HG02970 (cell line): ENCODE measurements around the gene DDX3X.
"Not testable (repeated sequence)": the region's sequence is repeated elsewhere in the genome, so short reads cannot be mapped to it uniquely, and the experiment has no call there.

Source experiments
- ATAC-seq: cut with Tn5 transposase; IDR thresholded peaks from one replicate; pipeline ENCODE4 v1.9.1; 2021; ENCODE audit warnings: mild to moderate bottlenecking, moderate library complexity, moderate number of reproducible peaks; ENCODE audit not compliant: unreplicated experiment, low FRiP score

The DDX3X gene

GRCh38 chrX:41333744-41334362, at the start of gene DDX3X:
Gene DDX3X (plus strand): TSS chrX:41334162. CDS start chrX:41334253, 91 bp downstream.
- ATAC-seq, result peak; percentile 51

DNA sequence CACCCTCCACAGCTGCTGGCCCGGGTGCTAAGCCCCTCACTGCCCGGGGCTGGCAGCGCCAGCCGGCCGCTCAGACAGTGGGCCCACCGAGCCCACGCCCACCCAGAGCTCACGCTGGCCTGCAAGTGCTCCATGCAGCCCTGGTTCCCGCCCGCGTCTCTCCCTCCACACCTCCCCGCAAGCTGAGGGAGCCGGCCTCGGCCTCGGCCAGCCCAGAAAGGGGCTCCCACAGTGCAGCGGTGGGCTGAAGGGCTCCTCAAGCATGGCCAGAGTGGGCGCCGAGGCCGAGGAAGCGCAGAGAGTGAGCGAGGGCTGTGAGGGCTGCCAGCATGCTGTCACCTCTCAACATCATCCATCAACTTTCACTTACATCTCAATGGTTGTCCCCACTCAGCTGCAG, 48.0 kb upstream of the DDX3X start:
- ATAC-seq, result not testable (repeated sequence)

DNA sequence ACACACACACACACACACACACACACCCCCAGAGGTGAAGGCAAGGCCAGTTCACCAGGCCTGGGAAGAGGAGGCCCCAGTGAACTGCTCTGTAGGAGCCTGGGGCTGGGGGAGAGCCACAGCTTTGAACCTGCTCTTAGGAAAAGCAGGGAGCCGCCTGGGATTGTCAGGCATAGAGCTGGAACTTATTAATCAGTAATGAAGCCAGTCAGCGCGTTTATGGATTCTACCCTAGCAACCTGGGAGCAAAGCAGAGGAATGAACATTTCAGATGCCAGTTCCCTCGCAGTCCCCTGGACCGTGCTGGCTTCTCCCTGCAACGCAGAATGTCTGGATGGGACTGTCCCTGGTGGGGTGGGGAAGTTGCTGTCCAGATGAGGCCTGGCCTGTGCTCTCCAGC, 45.3 kb upstream of the DDX3X start:
- no peak for ATAC-seq

- ATAC-seq, result no peak
Measured at GRCh38 chrX:41289095-41289494, 44.9 kb upstream of the DDX3X start.

DNA sequence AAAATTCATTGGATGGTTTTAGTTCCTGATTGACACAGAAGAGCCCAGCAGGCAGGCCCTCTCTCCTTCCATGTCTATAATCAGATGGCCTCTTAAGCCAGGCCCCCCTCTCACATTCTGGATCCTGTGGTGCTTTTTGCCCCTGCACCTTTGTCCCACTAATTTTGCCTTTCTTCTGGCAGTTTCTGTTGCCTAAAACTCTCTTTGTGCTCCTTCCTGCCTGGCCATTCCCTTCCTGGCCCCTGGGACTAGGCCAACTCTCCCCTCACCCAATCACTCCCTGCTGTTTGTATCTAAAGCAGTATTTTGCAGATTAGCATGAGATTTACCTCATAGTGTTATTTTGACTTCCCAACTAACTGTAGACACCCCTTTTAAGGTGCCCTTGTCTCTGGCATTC, 42.7 kb upstream of the DDX3X start:
- no peak for ATAC-seq

DNA sequence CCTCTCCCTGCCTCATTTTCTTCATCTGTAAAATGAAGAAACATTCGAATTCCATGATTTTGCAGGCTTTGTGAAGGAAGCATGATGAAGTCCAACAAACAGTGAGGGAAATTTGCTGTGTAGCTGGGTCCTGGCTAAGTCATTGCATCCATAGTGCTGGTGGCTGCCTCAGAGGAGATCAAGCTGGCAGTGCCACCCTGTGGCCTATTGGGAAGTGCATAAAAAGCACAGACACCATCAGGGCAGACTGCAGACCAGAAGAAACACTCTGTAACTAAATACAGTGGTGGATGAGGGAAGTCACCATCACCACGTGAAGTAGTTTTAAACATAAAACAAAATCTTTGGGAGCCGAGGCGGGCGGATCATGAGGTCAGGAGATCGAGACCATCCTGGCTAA, 40.7 kb upstream of the DDX3X start:
- no peak for ATAC-seq

GRCh38 chrX:41300758-41301437, 33.1 kb upstream of the DDX3X start:
- ATAC-seq, result no peak

- no peak for ATAC-seq
Measured at GRCh38 chrX:41301438-41301824, 32.5 kb upstream of the DDX3X start.

DNA sequence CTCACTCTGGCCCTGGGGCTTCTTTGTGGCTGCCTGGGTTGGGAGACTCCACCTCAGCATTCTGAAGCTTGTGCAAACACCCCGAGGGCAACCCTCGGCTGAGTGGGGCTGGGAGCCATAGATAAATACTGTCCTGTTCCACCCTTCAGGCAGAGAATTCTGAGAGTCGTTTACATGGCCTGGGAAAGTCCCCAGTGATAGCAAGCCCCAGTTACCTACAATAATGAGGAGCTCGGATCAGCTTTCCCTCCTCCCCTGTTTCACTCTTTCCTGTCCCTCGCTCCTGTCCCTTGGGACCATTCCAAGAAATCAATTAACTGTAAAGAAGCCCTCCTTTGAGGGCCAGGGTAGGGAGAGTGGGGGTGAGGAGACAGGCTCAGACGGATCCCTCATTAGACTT, 31.6 kb upstream of the DDX3X start:
- no peak for ATAC-seq

DNA sequence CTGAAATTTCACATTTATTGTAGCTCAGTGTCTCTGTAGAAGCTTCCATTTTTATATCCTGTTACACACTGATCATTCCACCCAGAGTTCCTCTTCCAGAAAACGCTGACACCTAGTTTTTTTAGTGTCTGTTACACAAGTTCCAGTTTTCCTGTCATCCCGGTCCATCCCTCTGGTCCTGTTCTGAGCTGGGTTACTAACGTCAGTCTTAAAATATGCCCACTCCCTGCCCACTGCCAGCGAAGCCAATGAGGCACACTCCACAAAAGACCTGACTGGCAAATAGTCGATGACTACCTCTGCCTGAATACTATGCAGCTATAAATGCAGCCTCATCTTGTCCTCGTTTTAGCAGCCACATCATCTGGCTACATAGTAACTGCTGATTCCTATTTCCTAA, 30.9 kb upstream of the DDX3X start:
- ATAC-seq, result no peak

DNA sequence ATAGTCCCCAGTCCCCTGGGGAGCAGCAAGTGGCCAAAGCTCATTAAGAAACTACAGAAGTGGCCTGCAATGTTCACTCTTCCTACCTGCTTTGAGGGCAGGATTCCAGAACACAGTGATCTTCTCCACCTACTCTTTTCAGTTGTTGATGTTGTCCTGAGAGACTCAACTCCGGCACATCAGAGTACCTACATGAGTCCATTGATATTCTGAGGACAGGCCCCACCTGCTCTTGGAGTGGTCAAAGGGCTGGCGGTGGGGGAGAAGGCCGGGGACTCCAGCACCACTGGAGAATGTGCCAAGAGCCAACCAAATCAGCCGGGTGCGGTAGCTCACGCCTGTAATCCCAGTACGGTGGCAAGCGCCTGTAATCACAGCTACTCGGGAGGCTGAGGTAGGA, 29.8 kb upstream of the DDX3X start:
- no peak for ATAC-seq

GRCh38 chrX:41308884-41309647, 24.9 kb upstream of the DDX3X start:
- no peak for ATAC-seq

- no peak for ATAC-seq
Measured at GRCh38 chrX:41312786-41313185, 21.2 kb upstream of the DDX3X start.

DNA sequence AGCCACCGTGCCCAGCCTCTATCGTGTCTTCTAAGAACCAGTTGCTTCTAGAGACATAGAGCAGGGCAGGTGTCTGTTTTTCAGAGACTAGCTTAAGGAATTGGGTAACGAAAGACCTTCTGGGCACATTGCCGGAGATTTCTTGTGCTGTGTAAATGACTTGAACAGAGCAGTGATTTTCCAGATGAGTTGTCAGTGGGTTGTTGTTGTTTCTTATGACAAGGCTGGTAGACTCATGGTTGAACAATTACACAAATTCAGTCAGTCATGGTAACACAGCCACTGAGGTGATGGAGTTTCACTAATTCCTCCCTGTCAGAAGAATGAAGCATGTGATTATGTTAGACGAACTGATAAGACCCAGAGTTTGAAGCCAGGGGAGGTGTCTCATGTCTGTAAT, 20.5 kb upstream of the DDX3X start:
- no peak for ATAC-seq

DNA sequence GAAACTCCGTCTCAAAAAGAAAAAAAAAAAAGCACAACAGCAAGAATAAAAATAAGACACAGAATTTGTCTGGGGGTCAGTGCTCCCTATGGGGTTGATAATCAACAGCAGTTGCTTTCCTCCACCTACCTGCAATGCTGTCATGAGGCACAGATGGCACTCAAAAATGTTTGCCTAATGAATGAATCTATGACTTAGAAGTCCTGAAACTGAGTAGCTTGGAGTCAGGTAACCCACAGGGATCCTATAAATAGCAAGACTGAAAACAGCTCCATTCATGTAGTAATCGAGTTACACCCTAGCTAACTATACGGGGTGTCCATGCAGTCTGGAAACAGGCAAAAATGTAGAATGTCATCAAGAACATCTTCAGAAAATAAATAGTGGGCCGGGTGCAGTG, 19.8 kb upstream of the DDX3X start:
- ATAC-seq, result no peak

DNA sequence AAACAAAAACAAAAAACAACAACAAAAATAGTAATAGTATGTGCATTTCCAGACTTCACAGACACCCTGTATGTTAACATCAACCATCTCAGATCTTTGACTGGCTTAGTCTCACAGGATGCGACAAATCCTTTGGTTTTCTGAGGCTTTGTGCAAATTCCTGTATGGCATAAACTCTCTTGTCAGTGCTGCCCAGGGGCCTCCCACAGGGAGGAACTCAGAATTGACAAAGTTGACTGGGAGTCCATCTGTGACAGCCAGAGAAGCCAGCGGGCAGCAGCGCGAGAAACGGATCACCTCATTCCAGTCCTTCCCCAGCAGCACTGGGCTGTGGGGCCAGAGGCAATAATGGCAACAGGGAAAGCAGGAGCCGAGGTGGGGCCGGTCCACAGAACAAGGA, 19.1 kb upstream of the DDX3X start:
- ATAC-seq, result no peak

GRCh38 chrX:41316266-41316665, 17.7 kb upstream of the DDX3X start:
- not testable (repeated sequence) for ATAC-seq

GRCh38 chrX:41317477-41318208, 16.3 kb upstream of the DDX3X start:
- ATAC-seq, result no peak

DNA sequence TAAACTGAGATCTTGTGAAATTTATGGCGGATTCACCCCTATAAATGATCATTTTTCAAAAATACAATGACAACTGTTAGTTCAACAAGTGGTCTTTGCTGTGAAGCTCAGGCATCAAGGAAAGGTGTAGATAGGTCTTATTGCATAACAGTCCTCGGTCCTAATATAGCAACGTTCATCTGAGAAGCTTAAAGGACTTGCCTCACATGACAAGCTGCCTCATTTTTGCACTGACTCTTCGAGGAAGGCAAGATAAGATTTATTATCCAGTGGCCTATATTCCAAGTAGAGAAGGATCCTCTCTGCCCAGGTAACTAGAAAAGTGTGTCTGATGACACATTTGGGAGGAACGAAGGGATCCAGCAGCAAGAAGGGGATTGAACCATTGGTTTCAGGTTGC, 13.6 kb upstream of the DDX3X start:
- no peak for ATAC-seq

- ATAC-seq, result no peak
Measured at GRCh38 chrX:41322821-41323603, 10.9 kb upstream of the DDX3X start.
